SK-N-SH (cell line): ENCODE measurements around the gene SH2B3. TPM values are rescaled to one million over a fixed set of nuclear protein-coding genes. Genes with fewer than 3 reads are reported as not detected.

ENCODE experiments used
- CTCF ChIA-PET: fragments of 300-600, 350-600 bp; formaldehyde crosslinking; extraction: SDS; loops from one replicate; lab custom pipeline; 2021; lab: Yijun Ruan, JAX
- POLR2A ChIA-PET: fragments of 350-600 bp; sonication (Branson Sonifier 250); formaldehyde crosslinking; extraction: SDS; loops from one replicate; lab custom pipeline; 2020; ENCODE audit warnings: antibody characterized with exemption, inconsistent platforms; lab: Yijun Ruan, JAX
- DNase-seq: peaks from one replicate; pipeline ENCODE4 v3.0.0; 2012
- H2AFZ ChIP-seq: fragments of 200-600 bp; sonication (generic); 2 replicates; pipeline ENCODE4 v1.8.1; 2016; ENCODE audit warnings: antibody characterized with exemption, mild to moderate bottlenecking, low read depth
- H3F3A ChIP-seq: fragments of 200-600 bp; sonication (generic); replicated peaks from 2 replicates; pipeline ENCODE3; 2016; ENCODE audit warnings: antibody characterized with exemption, mild to moderate bottlenecking; ENCODE audit not compliant: insufficient read depth
- H3K27ac ChIP-seq, 2 experiments: fragments of 200-500 bp in 1 of 2; fragments of 200-600 bp in 1 of 2; sonication (Bioruptor generic) in 1 of 2; sonication (generic), shearing (Covaris generic) in 1 of 2; 2 replicates each; pipeline versions ENCODE4 v1.5.1 to v1.6.1; 2014 to 2016; ENCODE audit warnings: low read depth in 2 of 2, inconsistent platforms in 1 of 2, low read length in 1 of 2, mild to moderate bottlenecking in 1 of 2, mixed read lengths in 1 of 2
- H3K27me3 ChIP-seq: fragments of 200-600 bp; sonication (generic), shearing (Covaris generic); 2 replicates; pipeline ENCODE4 v1.6.1; 2016; ENCODE audit warnings: mixed run types; ENCODE audit not compliant: insufficient read depth
- H3K36me3 ChIP-seq, 2 experiments: fragments of 200-500 bp in 1 of 2; fragments of 200-600 bp in 1 of 2; sonication (Bioruptor generic) in 1 of 2; sonication (generic) in 1 of 2; replicated peaks in 1 of 2; 2 replicates each; pipeline versions ENCODE3 to v1.5.1; 2014 to 2016; ENCODE audit warnings: low read length in 1 of 2, mild to moderate bottlenecking in 1 of 2; ENCODE audit not compliant: insufficient read depth in 2 of 2, control insufficient read depth in 1 of 2
- H3K4me1 ChIP-seq, 2 experiments: fragments of 200-500 bp in 1 of 2; fragments of 200-600 bp in 1 of 2; sonication (Bioruptor generic) in 1 of 2; sonication (generic), shearing (Covaris generic) in 1 of 2; 2 replicates each; pipeline versions ENCODE4 v1.5.1 to v1.6.1; 2014 to 2016; ENCODE audit warnings: low read depth in 1 of 2, low read length in 1 of 2, mixed run types in 1 of 2; ENCODE audit not compliant: insufficient read depth in 2 of 2, control insufficient read depth in 1 of 2
- H3K4me2 ChIP-seq: fragments of 200-600 bp; sonication (generic), shearing (Covaris generic); 2 replicates; pipeline ENCODE4 v1.6.1; 2017; ENCODE audit warnings: mixed run types
- H3K4me3 ChIP-seq, 2 experiments: fragments of 200-500 bp in 1 of 2; fragments of 200-600 bp in 1 of 2; sonication (Bioruptor generic) in 1 of 2; sonication (generic), shearing (Covaris generic) in 1 of 2; 2 replicates each; pipeline versions ENCODE4 v1.5.1 to v1.8.1; 2014 to 2016; ENCODE audit warnings: low read depth in 2 of 2, inconsistent platforms in 1 of 2, low read length in 1 of 2, mild to moderate bottlenecking in 1 of 2, mixed read lengths in 1 of 2, moderate library complexity in 1 of 2
- H3K79me2 ChIP-seq: fragments of 200-600 bp; sonication (generic); 2 replicates; pipeline ENCODE4 v1.8.1; 2017; ENCODE audit warnings: mild to moderate bottlenecking; ENCODE audit not compliant: insufficient read depth
- H3K9ac ChIP-seq: fragments of 200-600 bp; sonication (generic); 2 replicates; pipeline ENCODE4 v1.6.1; 2017; ENCODE audit warnings: mixed run types
- H3K9me2 ChIP-seq: fragments of 200-600 bp; sonication (generic); 2 replicates; pipeline ENCODE4 v1.6.1; 2017; ENCODE audit warnings: mixed run types
- H3K9me3 ChIP-seq: fragments of 200-600 bp; sonication (generic); 2 replicates; pipeline ENCODE4 v1.6.1; 2017; ENCODE audit warnings: mixed run types, mild to moderate bottlenecking, moderate library complexity
- H4K20me1 ChIP-seq: fragments of 200-600 bp; sonication (generic); 2 replicates; pipeline ENCODE4 v1.6.1; 2017; ENCODE audit warnings: mild to moderate bottlenecking, mixed run types; ENCODE audit not compliant: insufficient read depth
- CHD2 ChIP-seq: fragments of 150-350 bp; IDR thresholded peaks from 2 replicates; pipeline ENCODE4 v1.6.1; 2018; ENCODE audit warnings: low read length; ENCODE audit not compliant: partially characterized antibody
- ELF1 ChIP-seq: IDR thresholded peaks from 2 replicates; pipeline ENCODE4 v1.4.0; 2012
- FOXJ3 ChIP-seq: sonication (generic); formaldehyde crosslinking; IDR thresholded peaks from 2 replicates; pipeline ENCODE4 v1.5.1; 2020; ENCODE audit warnings: mild to moderate bottlenecking, missing genetic modification reagents
- FOXM1 ChIP-seq: IDR thresholded peaks from 2 replicates; pipeline ENCODE4 v1.4.0; 2012; ENCODE audit warnings: low read depth, mild to moderate bottlenecking
- GABPA ChIP-seq: IDR thresholded peaks from 2 replicates; pipeline ENCODE4 v1.4.0; 2012; ENCODE audit warnings: low read depth, mild to moderate bottlenecking
- GATA2 ChIP-seq: sonication (generic); formaldehyde crosslinking; IDR thresholded peaks from 2 replicates; pipeline ENCODE4 v1.5.0; 2020; ENCODE audit warnings: mild to moderate bottlenecking, missing genetic modification reagents
- MEF2A ChIP-seq: IDR thresholded peaks from 2 replicates; pipeline ENCODE4 v1.4.0; 2012; ENCODE audit warnings: low read depth, borderline replicate concordance
- MXI1 ChIP-seq: IDR thresholded peaks from 2 replicates; pipeline ENCODE4 v1.6.1; 2012; ENCODE audit warnings: mild to moderate bottlenecking, low read depth, low read length, improper control_type of control experiment
- NFIC ChIP-seq: IDR thresholded peaks from 2 replicates; pipeline ENCODE4 v1.4.0; 2012; ENCODE audit warnings: borderline replicate concordance
- RAD21 ChIP-seq: IDR thresholded peaks from 2 replicates; pipeline ENCODE4 v1.6.1; 2012; ENCODE audit warnings: mild to moderate bottlenecking, low read length
- RFX5 ChIP-seq: IDR thresholded peaks from 2 replicates; pipeline ENCODE4 v1.6.1; 2012; ENCODE audit warnings: mild to moderate bottlenecking, improper control_type of control experiment, low read length
- TAF1 ChIP-seq: IDR thresholded peaks from 2 replicates; pipeline ENCODE4 v1.6.1; 2012; ENCODE audit warnings: low read depth, mild to moderate bottlenecking, low read length, moderate library complexity, borderline replicate concordance
- TEAD4 ChIP-seq: IDR thresholded peaks from 2 replicates; pipeline ENCODE4 v1.4.0; 2012; ENCODE audit warnings: mild to moderate bottlenecking, borderline replicate concordance; ENCODE audit not compliant: insufficient read depth
- YY1 ChIP-seq: IDR thresholded peaks from 2 replicates; pipeline ENCODE4 v1.4.0; 2012; ENCODE audit warnings: low read depth, mild to moderate bottlenecking
- WGBS: methylation state at CpG from one replicate; pipeline ENCODE4 v1.1.6; 2017; ENCODE audit warnings: low lambda C conversion rate; 5-methylcytosine and 5-hydroxymethylcytosine counted together
- polyA plus RNA-seq, 3 experiments: library from polyadenylated mRNA; depleted of rRNA; stranded (reverse); fragments of >200 nt; gene quantifications; 2 replicates each; pipeline ENCODE4 v1.2.3, GENCODE V29; 2012
- TF ChIP-seq, protein P1 (sequence below): IDR thresholded peaks from 2 replicates; pipeline ENCODE4 v1.6.1; 2012; ENCODE audit warnings: mild to moderate bottlenecking, low read depth, low read length, moderate library complexity
- TF ChIP-seq, protein P2 (sequence below): fragments of 150-350 bp; IDR thresholded peaks from 2 replicates; pipeline ENCODE4 v1.6.1; 2017; ENCODE audit warnings: antibody characterized with exemption, low read length, low read depth, borderline replicate concordance
- TF ChIP-seq, protein P3 (sequence below): IDR thresholded peaks from 2 replicates; pipeline ENCODE4 v1.4.0; 2012; ENCODE audit warnings: low read depth, borderline replicate concordance

The SH2B3 gene
- polyA plus RNA-seq, 1 of the 3 experiments (the other 2 are of a cell fraction) = 15.6 TPM

DNA sequence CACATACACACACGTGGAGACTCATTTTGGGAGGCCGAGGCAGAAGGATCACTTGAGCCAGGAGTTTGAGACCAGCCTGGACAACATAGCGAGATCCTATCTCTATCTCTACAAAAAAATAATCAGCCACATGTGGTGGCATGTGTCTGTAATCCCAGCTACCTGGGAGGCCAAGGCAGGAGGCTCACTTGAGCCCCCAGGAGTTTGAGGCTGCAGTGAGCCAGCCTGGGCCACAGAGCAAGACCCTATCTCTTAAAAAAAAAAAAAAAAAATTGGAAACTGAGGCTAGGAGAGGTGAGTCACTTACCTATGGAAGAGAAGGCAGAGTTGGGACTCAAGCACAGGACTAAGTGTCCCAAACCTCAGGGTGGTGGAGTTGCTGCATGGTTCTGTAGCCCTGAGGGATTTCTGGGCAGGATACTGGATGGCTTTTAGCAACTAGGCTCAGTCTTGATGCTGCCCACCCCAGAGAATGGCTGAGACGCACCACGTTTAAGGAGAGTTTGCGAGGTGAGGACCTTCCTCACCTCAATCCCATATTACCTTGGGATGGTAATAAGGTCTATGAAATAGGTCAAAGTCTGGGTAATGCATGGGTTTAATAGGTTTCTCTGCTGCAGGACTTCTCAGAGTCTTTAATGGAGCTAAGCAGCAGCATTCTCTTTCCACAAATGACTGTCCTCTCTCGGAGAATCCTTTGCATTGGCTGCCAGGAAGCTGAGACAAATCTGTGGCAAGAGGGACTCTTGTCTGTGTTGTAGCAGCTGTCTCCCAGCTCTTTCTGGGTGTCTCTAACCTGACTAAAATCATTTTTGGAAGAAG lies 35.6 kb downstream of the SH2B3 start:
- Histone ChIP-seq H3F3A (peaks cover 51% of the 10 kb centered on the region), H2AFZ (no peak overlapping the region), H3K4me3 (no peak overlapping the region), H3K9ac (no peak overlapping the region), H3K79me2 (peaks cover 97% of the 10 kb centered on the region), H4K20me1 (peaks cover 100% of the 10 kb centered on the region), H3K9me3 (no peaks in the 10 kb centered on the region), H3K36me3 (peaks cover 10 to 27% of the 10 kb centered on the region in 2 experiments), H3K9me2 (no peaks in the 10 kb centered on the region), H3K4me1 (peaks cover 38 to 44% of the 10 kb centered on the region in 2 experiments; a peak in 3 of 4 replicates), H3K27me3 (no peaks in the 10 kb centered on the region), H3K4me2 (no peak overlapping the region), H3K27ac (no peak overlapping the region)
- CTCF ChIA-PET = interaction anchor here (1.1 to 28.3 kb wide), 4 partner anchors 9 to 40 kb away, joined by 3 to 618 read pairs (median 18); partner anchors contain the start of gene SH2B3
- TF ChIP-seq, protein P1, sequence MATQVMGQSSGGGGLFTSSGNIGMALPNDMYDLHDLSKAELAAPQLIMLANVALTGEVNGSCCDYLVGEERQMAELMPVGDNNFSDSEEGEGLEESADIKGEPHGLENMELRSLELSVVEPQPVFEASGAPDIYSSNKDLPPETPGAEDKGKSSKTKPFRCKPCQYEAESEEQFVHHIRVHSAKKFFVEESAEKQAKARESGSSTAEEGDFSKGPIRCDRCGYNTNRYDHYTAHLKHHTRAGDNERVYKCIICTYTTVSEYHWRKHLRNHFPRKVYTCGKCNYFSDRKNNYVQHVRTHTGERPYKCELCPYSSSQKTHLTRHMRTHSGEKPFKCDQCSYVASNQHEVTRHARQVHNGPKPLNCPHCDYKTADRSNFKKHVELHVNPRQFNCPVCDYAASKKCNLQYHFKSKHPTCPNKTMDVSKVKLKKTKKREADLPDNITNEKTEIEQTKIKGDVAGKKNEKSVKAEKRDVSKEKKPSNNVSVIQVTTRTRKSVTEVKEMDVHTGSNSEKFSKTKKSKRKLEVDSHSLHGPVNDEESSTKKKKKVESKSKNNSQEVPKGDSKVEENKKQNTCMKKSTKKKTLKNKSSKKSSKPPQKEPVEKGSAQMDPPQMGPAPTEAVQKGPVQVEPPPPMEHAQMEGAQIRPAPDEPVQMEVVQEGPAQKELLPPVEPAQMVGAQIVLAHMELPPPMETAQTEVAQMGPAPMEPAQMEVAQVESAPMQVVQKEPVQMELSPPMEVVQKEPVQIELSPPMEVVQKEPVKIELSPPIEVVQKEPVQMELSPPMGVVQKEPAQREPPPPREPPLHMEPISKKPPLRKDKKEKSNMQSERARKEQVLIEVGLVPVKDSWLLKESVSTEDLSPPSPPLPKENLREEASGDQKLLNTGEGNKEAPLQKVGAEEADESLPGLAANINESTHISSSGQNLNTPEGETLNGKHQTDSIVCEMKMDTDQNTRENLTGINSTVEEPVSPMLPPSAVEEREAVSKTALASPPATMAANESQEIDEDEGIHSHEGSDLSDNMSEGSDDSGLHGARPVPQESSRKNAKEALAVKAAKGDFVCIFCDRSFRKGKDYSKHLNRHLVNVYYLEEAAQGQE = no peak
- no peak for TF ChIP-seq GATA2
- no peak for TF ChIP-seq YY1
- TF ChIP-seq ELF1 = no peak
- TF ChIP-seq TEAD4 = no peak
- TF ChIP-seq GABPA = no peak
- TF ChIP-seq MEF2A = no peak
- TF ChIP-seq, protein P2, sequence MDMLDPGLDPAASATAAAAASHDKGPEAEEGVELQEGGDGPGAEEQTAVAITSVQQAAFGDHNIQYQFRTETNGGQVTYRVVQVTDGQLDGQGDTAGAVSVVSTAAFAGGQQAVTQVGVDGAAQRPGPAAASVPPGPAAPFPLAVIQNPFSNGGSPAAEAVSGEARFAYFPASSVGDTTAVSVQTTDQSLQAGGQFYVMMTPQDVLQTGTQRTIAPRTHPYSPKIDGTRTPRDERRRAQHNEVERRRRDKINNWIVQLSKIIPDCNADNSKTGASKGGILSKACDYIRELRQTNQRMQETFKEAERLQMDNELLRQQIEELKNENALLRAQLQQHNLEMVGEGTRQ = no peak
- TF ChIP-seq, protein P3, sequence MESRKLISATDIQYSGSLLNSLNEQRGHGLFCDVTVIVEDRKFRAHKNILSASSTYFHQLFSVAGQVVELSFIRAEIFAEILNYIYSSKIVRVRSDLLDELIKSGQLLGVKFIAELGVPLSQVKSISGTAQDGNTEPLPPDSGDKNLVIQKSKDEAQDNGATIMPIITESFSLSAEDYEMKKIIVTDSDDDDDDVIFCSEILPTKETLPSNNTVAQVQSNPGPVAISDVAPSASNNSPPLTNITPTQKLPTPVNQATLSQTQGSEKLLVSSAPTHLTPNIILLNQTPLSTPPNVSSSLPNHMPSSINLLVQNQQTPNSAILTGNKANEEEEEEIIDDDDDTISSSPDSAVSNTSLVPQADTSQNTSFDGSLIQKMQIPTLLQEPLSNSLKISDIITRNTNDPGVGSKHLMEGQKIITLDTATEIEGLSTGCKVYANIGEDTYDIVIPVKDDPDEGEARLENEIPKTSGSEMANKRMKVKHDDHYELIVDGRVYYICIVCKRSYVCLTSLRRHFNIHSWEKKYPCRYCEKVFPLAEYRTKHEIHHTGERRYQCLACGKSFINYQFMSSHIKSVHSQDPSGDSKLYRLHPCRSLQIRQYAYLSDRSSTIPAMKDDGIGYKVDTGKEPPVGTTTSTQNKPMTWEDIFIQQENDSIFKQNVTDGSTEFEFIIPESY = no peak
- TF ChIP-seq FOXJ3 = no peak
- no peak for TF ChIP-seq RFX5
- no peak for TF ChIP-seq NFIC
- TF ChIP-seq FOXM1 = no peak
- TF ChIP-seq MXI1 = no peak
- TF ChIP-seq TAF1 = no peak
- TF ChIP-seq CHD2 = no peak
- TF ChIP-seq RAD21 = no peak
- POLR2A ChIA-PET = interaction anchor here (0.6 kb wide), 1 partner anchor 17 kb away, joined by 5 read pairs; no protein-coding TSS in a partner anchor
- no peak for DNase-seq
- WGBS = 99% methylated on average over 7 of the region's 7 CpGs
